WTC11 (cell line): ENCODE data around the gene NPAS2. TPM values are rescaled to one million over a fixed set of nuclear protein-coding genes. Genes with fewer than 3 reads are reported as not detected.

Source experiments
- GABPB1 ChIP-seq: sonication (generic); formaldehyde crosslinking; IDR thresholded peaks from 2 replicates; pipeline ENCODE4 v1.8.1; 2023; ENCODE audit warnings: mild to moderate bottlenecking, missing genetic modification reagents
- HMGA2 ChIP-seq: fragments of 250-450 bp; sonication (Bioruptor Pico); IDR thresholded peaks from 2 replicates; pipeline ENCODE4 v1.4.0; 2021; ENCODE audit warnings: mild to moderate bottlenecking, moderate library complexity
- IRF2 ChIP-seq: sonication (generic); formaldehyde crosslinking; IDR thresholded peaks from 2 replicates; pipeline ENCODE4 v1.8.0; 2022; ENCODE audit warnings: low read depth, missing genetic modification reagents, borderline replicate concordance
- MXD4 ChIP-seq: fragments of 250-450 bp; sonication (Bioruptor Pico); IDR thresholded peaks from 2 replicates; pipeline ENCODE4 v1.8.0; 2021; ENCODE audit warnings: mild to moderate bottlenecking, moderate library complexity, borderline replicate concordance
- NFYB ChIP-seq: sonication (generic); formaldehyde crosslinking; conservative IDR thresholded peaks from 2 replicates; pipeline ENCODE4 v1.8.0; 2022; ENCODE audit warnings: low read depth, missing genetic modification reagents
- NR3C1 ChIP-seq: sonication (generic); formaldehyde crosslinking; conservative IDR thresholded peaks from 2 replicates; pipeline ENCODE4 v1.8.1; 2023; ENCODE audit warnings: low read depth, mild to moderate bottlenecking, missing genetic modification reagents
- OVOL2 ChIP-seq: fragments of 250-450 bp; sonication (Bioruptor Pico); IDR thresholded peaks from 2 replicates; pipeline ENCODE4 v1.9.0; 2021; ENCODE audit warnings: mild to moderate bottlenecking, borderline replicate concordance
- RORB ChIP-seq: fragments of 250-450 bp; sonication (Bioruptor Pico); IDR thresholded peaks from 2 replicates; pipeline ENCODE4 v1.9.0; 2021; ENCODE audit warnings: mild to moderate bottlenecking
- SMAD4 ChIP-seq: sonication (generic); formaldehyde crosslinking; IDR thresholded peaks from 2 replicates; pipeline ENCODE4 v1.8.0; 2022; ENCODE audit warnings: mild to moderate bottlenecking, missing genetic modification reagents
- TEAD4 ChIP-seq: sonication (generic); formaldehyde crosslinking; IDR thresholded peaks from 2 replicates; pipeline ENCODE4 v1.8.0; 2022; ENCODE audit warnings: mild to moderate bottlenecking, missing genetic modification reagents
- ZNF121 ChIP-seq: sonication (generic); formaldehyde crosslinking; IDR thresholded peaks from 2 replicates; pipeline ENCODE4 v1.8.0; 2023; ENCODE audit warnings: missing genetic modification reagents
- ZNF219 ChIP-seq: sonication (generic); formaldehyde crosslinking; IDR thresholded peaks from 2 replicates; pipeline ENCODE4 v1.8.0; 2023; ENCODE audit warnings: missing genetic modification reagents, mild to moderate bottlenecking, borderline replicate concordance
- ZNF416 ChIP-seq: fragments of 250-450 bp; sonication (Bioruptor Pico); IDR thresholded peaks from 2 replicates; pipeline ENCODE4 v1.9.0; 2021; ENCODE audit warnings: mild to moderate bottlenecking, inconsistent platforms
- total RNA-seq: library from RNA; stranded (reverse); gene quantifications from 3 replicates; pipeline ENCODE4 v1.2.3, GENCODE V29; 2021
- TF ChIP-seq, protein P1 (sequence below): sonication (generic); formaldehyde crosslinking; IDR thresholded peaks from 2 replicates; pipeline ENCODE4 v1.8.1; 2023; ENCODE audit warnings: mild to moderate bottlenecking, missing genetic modification reagents, moderate library complexity
- TF ChIP-seq, protein P2 (sequence below): sonication (generic); formaldehyde crosslinking; conservative IDR thresholded peaks from 2 replicates; pipeline ENCODE4 v1.8.1; 2023; ENCODE audit warnings: mild to moderate bottlenecking, low read depth, missing genetic modification reagents, moderate library complexity
- TF ChIP-seq, protein P3 (sequence below): fragments of 250-450 bp; sonication (Bioruptor Pico); IDR thresholded peaks from 2 replicates; pipeline ENCODE4 v1.9.0; 2021; ENCODE audit warnings: mild to moderate bottlenecking
- TF ChIP-seq, protein P4 (sequence below): fragments of 250-450 bp; sonication (Bioruptor Pico); IDR thresholded peaks from 2 replicates; pipeline ENCODE4 v1.9.0; 2021; ENCODE audit warnings: mild to moderate bottlenecking, borderline replicate concordance
- TF ChIP-seq, protein P5 (sequence below): sonication (generic); formaldehyde crosslinking; IDR thresholded peaks from 2 replicates; pipeline ENCODE4 v1.8.1; 2023; ENCODE audit warnings: mild to moderate bottlenecking, missing genetic modification reagents, borderline replicate concordance
- TF ChIP-seq, protein P6 (sequence below): sonication (generic); formaldehyde crosslinking; IDR thresholded peaks from 2 replicates; pipeline ENCODE4 v1.8.0; 2023; ENCODE audit warnings: missing genetic modification reagents
- TF ChIP-seq, protein P7 (sequence below): sonication (generic); formaldehyde crosslinking; IDR thresholded peaks from 2 replicates; pipeline ENCODE4 v1.8.1; 2022; ENCODE audit warnings: mild to moderate bottlenecking, missing genetic modification reagents, moderate library complexity, borderline replicate concordance
- TF ChIP-seq, protein P8 (sequence below): fragments of 250-450 bp; sonication (Bioruptor Pico); IDR thresholded peaks from 2 replicates; pipeline ENCODE4 v1.9.0; 2021; ENCODE audit warnings: mild to moderate bottlenecking

NPAS2 gene
- total RNA-seq, 1 experiment from 2014 or later: 2.6 TPM

DNA sequence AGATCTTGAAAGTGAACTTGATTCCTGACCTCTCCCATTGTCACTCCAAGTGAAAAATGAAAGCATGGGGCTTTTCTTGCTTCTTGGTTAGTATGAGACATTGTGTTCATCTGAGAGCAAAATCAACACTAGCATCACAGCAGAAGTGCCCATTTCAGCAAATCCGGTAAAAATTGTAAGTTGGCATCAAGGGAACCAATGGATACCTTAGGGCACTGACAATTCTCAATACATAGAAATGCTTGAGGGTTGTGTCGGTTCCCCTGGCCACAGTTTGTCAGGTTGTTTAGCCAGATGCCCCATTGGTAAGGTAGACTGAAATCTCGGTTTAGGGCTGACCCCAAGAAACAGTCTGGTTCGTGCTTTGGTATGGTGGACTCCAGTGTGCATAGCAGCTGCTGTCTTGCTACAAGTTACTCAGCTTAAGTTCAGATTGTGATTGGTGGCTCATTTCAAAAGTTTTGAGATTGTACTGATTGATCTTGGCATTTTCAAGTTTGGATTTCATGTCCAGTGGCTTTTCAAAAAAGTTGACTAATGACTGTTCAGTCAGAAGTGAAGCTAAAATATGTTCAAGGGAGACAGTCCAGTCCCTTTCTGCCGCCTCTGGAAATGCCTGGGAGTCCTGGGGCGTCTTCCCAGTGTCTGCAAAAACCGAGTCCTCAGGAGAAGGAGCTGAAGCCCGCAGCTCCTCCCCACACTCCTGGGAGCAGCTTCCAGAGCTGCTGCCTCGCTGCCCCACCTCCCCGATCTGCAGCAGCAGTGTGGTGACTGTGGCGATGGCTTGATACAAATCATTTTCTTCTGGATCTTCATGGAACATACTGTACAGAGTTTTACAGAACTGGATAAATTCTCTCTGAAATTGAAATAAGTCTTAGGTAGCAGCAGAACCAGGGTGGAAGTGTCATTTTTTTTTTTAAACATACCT lies 187.7 kb downstream of the NPAS2 start (continued):
- TF ChIP-seq, protein P1, sequence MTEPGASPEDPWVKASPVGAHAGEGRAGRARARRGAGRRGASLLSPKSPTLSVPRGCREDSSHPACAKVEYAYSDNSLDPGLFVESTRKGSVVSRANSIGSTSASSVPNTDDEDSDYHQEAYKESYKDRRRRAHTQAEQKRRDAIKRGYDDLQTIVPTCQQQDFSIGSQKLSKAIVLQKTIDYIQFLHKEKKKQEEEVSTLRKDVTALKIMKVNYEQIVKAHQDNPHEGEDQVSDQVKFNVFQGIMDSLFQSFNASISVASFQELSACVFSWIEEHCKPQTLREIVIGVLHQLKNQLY (CRISPR knock-in tag): no peak
- TF ChIP-seq, protein P2, sequence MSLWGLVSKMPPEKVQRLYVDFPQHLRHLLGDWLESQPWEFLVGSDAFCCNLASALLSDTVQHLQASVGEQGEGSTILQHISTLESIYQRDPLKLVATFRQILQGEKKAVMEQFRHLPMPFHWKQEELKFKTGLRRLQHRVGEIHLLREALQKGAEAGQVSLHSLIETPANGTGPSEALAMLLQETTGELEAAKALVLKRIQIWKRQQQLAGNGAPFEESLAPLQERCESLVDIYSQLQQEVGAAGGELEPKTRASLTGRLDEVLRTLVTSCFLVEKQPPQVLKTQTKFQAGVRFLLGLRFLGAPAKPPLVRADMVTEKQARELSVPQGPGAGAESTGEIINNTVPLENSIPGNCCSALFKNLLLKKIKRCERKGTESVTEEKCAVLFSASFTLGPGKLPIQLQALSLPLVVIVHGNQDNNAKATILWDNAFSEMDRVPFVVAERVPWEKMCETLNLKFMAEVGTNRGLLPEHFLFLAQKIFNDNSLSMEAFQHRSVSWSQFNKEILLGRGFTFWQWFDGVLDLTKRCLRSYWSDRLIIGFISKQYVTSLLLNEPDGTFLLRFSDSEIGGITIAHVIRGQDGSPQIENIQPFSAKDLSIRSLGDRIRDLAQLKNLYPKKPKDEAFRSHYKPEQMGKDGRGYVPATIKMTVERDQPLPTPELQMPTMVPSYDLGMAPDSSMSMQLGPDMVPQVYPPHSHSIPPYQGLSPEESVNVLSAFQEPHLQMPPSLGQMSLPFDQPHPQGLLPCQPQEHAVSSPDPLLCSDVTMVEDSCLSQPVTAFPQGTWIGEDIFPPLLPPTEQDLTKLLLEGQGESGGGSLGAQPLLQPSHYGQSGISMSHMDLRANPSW (CRISPR knock-in tag): no peak
- TF ChIP-seq, protein P3, sequence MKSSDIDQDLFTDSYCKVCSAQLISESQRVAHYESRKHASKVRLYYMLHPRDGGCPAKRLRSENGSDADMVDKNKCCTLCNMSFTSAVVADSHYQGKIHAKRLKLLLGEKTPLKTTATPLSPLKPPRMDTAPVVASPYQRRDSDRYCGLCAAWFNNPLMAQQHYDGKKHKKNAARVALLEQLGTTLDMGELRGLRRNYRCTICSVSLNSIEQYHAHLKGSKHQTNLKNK (CRISPR knock-in tag): 0 out of 2 replicates have a peak, but pooled peaks have one; percentile 20
- TF ChIP-seq, protein P4, sequence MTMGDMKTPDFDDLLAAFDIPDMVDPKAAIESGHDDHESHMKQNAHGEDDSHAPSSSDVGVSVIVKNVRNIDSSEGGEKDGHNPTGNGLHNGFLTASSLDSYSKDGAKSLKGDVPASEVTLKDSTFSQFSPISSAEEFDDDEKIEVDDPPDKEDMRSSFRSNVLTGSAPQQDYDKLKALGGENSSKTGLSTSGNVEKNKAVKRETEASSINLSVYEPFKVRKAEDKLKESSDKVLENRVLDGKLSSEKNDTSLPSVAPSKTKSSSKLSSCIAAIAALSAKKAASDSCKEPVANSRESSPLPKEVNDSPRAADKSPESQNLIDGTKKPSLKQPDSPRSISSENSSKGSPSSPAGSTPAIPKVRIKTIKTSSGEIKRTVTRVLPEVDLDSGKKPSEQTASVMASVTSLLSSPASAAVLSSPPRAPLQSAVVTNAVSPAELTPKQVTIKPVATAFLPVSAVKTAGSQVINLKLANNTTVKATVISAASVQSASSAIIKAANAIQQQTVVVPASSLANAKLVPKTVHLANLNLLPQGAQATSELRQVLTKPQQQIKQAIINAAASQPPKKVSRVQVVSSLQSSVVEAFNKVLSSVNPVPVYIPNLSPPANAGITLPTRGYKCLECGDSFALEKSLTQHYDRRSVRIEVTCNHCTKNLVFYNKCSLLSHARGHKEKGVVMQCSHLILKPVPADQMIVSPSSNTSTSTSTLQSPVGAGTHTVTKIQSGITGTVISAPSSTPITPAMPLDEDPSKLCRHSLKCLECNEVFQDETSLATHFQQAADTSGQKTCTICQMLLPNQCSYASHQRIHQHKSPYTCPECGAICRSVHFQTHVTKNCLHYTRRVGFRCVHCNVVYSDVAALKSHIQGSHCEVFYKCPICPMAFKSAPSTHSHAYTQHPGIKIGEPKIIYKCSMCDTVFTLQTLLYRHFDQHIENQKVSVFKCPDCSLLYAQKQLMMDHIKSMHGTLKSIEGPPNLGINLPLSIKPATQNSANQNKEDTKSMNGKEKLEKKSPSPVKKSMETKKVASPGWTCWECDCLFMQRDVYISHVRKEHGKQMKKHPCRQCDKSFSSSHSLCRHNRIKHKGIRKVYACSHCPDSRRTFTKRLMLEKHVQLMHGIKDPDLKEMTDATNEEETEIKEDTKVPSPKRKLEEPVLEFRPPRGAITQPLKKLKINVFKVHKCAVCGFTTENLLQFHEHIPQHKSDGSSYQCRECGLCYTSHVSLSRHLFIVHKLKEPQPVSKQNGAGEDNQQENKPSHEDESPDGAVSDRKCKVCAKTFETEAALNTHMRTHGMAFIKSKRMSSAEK (CRISPR knock-in tag): peak; percentile 6; the same call in 1 of the 2 replicates
- TF ChIP-seq NR3C1 (CRISPR knock-in tag) (no peak), RORB (CRISPR knock-in tag) (no peak), TEAD4 (CRISPR knock-in tag) (no peak), IRF2 (CRISPR knock-in tag) (no peak), HMGA2 (CRISPR knock-in tag) (no peak), ZNF219 (CRISPR knock-in tag) (no peak), MXD4 (CRISPR knock-in tag) (no peak), ZNF121 (CRISPR knock-in tag) (no peak), SMAD4 (CRISPR knock-in tag) (no peak), NFYB (no peak), GABPB1 (CRISPR knock-in tag) (no peak; the same call in 1 of the 2 replicates), OVOL2 (CRISPR knock-in tag) (no peak), ZNF416 (peak; percentile 86)
- TF ChIP-seq, protein P5, sequence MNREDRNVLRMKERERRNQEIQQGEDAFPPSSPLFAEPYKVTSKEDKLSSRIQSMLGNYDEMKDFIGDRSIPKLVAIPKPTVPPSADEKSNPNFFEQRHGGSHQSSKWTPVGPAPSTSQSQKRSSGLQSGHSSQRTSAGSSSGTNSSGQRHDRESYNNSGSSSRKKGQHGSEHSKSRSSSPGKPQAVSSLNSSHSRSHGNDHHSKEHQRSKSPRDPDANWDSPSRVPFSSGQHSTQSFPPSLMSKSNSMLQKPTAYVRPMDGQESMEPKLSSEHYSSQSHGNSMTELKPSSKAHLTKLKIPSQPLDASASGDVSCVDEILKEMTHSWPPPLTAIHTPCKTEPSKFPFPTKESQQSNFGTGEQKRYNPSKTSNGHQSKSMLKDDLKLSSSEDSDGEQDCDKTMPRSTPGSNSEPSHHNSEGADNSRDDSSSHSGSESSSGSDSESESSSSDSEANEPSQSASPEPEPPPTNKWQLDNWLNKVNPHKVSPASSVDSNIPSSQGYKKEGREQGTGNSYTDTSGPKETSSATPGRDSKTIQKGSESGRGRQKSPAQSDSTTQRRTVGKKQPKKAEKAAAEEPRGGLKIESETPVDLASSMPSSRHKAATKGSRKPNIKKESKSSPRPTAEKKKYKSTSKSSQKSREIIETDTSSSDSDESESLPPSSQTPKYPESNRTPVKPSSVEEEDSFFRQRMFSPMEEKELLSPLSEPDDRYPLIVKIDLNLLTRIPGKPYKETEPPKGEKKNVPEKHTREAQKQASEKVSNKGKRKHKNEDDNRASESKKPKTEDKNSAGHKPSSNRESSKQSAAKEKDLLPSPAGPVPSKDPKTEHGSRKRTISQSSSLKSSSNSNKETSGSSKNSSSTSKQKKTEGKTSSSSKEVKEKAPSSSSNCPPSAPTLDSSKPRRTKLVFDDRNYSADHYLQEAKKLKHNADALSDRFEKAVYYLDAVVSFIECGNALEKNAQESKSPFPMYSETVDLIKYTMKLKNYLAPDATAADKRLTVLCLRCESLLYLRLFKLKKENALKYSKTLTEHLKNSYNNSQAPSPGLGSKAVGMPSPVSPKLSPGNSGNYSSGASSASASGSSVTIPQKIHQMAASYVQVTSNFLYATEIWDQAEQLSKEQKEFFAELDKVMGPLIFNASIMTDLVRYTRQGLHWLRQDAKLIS: no peak
- TF ChIP-seq, protein P6, sequence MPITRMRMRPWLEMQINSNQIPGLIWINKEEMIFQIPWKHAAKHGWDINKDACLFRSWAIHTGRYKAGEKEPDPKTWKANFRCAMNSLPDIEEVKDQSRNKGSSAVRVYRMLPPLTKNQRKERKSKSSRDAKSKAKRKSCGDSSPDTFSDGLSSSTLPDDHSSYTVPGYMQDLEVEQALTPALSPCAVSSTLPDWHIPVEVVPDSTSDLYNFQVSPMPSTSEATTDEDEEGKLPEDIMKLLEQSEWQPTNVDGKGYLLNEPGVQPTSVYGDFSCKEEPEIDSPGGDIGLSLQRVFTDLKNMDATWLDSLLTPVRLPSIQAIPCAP (CRISPR knock-in tag): no peak
- TF ChIP-seq, protein P7, sequence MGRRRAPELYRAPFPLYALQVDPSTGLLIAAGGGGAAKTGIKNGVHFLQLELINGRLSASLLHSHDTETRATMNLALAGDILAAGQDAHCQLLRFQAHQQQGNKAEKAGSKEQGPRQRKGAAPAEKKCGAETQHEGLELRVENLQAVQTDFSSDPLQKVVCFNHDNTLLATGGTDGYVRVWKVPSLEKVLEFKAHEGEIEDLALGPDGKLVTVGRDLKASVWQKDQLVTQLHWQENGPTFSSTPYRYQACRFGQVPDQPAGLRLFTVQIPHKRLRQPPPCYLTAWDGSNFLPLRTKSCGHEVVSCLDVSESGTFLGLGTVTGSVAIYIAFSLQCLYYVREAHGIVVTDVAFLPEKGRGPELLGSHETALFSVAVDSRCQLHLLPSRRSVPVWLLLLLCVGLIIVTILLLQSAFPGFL (CRISPR knock-in tag): no peak
- TF ChIP-seq, protein P8, sequence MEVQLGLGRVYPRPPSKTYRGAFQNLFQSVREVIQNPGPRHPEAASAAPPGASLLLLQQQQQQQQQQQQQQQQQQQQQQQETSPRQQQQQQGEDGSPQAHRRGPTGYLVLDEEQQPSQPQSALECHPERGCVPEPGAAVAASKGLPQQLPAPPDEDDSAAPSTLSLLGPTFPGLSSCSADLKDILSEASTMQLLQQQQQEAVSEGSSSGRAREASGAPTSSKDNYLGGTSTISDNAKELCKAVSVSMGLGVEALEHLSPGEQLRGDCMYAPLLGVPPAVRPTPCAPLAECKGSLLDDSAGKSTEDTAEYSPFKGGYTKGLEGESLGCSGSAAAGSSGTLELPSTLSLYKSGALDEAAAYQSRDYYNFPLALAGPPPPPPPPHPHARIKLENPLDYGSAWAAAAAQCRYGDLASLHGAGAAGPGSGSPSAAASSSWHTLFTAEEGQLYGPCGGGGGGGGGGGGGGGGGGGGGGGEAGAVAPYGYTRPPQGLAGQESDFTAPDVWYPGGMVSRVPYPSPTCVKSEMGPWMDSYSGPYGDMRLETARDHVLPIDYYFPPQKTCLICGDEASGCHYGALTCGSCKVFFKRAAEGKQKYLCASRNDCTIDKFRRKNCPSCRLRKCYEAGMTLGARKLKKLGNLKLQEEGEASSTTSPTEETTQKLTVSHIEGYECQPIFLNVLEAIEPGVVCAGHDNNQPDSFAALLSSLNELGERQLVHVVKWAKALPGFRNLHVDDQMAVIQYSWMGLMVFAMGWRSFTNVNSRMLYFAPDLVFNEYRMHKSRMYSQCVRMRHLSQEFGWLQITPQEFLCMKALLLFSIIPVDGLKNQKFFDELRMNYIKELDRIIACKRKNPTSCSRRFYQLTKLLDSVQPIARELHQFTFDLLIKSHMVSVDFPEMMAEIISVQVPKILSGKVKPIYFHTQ (CRISPR knock-in tag): peak; percentile 67; the same call in 1 of the 2 replicates
